Transverse colon (tissue), 3 donors: Measurements from ENCODE around the gene SLC4A2.

Source experiments
- POLR2A ChIP-seq: fragments of 450-650 bp; IDR thresholded peaks from one replicate; pipeline ENCODE4 v1.6.1; 2016; ENCODE audit warnings: antibody characterized with exemption, mild to moderate bottlenecking, moderate library complexity
- TF ChIP-seq, protein P1 (sequence below), 5 experiments: fragments of 200-600 bp in 3 of 5; fragments of 450-650 bp in 2 of 5; sonication (generic) in 3 of 5; IDR thresholded peaks; 1 replicate in 2 of 5; 2 replicates in 3 of 5; pipeline ENCODE4 v1.5.1; 2016 to 2017; ENCODE audit warnings: antibody characterized with exemption in 5 of 5, inconsistent platforms in 3 of 5, mild to moderate bottlenecking in 2 of 5, moderate library complexity in 1 of 5

- TF ChIP-seq, protein P1, sequence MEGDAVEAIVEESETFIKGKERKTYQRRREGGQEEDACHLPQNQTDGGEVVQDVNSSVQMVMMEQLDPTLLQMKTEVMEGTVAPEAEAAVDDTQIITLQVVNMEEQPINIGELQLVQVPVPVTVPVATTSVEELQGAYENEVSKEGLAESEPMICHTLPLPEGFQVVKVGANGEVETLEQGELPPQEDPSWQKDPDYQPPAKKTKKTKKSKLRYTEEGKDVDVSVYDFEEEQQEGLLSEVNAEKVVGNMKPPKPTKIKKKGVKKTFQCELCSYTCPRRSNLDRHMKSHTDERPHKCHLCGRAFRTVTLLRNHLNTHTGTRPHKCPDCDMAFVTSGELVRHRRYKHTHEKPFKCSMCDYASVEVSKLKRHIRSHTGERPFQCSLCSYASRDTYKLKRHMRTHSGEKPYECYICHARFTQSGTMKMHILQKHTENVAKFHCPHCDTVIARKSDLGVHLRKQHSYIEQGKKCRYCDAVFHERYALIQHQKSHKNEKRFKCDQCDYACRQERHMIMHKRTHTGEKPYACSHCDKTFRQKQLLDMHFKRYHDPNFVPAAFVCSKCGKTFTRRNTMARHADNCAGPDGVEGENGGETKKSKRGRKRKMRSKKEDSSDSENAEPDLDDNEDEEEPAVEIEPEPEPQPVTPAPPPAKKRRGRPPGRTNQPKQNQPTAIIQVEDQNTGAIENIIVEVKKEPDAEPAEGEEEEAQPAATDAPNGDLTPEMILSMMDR (IDR thresholded peaks at IDR 0.05), result peak; percentile 43 to 58 (median 52)
- no peak for TF ChIP-seq POLR2A
Observed at GRCh38 chr7:151091431-151091830, 32.0 kb downstream of the SLC4A2 start.
